H9 (cell line): ENCODE results near the gene IMPA2. TPM values are rescaled to one million over a fixed set of nuclear protein-coding genes. Genes with fewer than 3 reads are reported as not detected.
A peak's percentile ranks its signal among the peaks of the same experiment; 100 is the strongest.
"Not testable (repeated sequence)": the region's sequence is repeated elsewhere in the genome, so short reads cannot be mapped to it uniquely, and the experiment has no call there.

ENCODE experiments used
- DNase-seq: peaks from one replicate; pipeline ENCODE4 v3.0.0-alpha.2; 2017
- H2AFZ ChIP-seq: one replicate; pipeline ENCODE4 v1.6.1; 2013; ENCODE audit warnings: mild to moderate bottlenecking, low read length, control low read depth, moderate library complexity
- H2AK5ac ChIP-seq: 2 replicates; pipeline ENCODE4 v1.6.1; 2013; ENCODE audit warnings: low read length, control low read depth, mixed read lengths; ENCODE audit not compliant: insufficient read length
- H2BK120ac ChIP-seq: one replicate; pipeline ENCODE4 v1.6.1; 2013; ENCODE audit warnings: low read depth, mild to moderate bottlenecking, low read length, control low read depth, inconsistent platforms; ENCODE audit not compliant: poor library complexity, severe bottlenecking
- H2BK12ac ChIP-seq: 2 replicates; pipeline ENCODE4 v1.6.1; 2013; ENCODE audit warnings: low read length, control low read depth, mixed read lengths, low read depth; ENCODE audit not compliant: insufficient read length
- H2BK15ac ChIP-seq: 2 replicates; pipeline ENCODE4 v1.6.1; 2013; ENCODE audit warnings: low read depth, low read length, control low read depth
- H2BK20ac ChIP-seq: one replicate; pipeline ENCODE4 v1.6.1; 2013; ENCODE audit warnings: low read depth, mild to moderate bottlenecking, low read length, control low read depth, inconsistent platforms; ENCODE audit not compliant: poor library complexity, severe bottlenecking
- H2BK5ac ChIP-seq: 2 replicates; pipeline ENCODE4 v1.6.1; 2013; ENCODE audit warnings: low read length, control low read depth, mixed read lengths; ENCODE audit not compliant: insufficient read length
- H3K14ac ChIP-seq: 2 replicates; pipeline ENCODE4 v1.6.1; 2013; ENCODE audit warnings: low read length, control low read depth; ENCODE audit not compliant: insufficient read depth
- H3K18ac ChIP-seq: 2 replicates; pipeline ENCODE4 v1.6.1; 2013; ENCODE audit warnings: low read depth, mild to moderate bottlenecking, mixed read lengths, low read length, control low read depth; ENCODE audit not compliant: insufficient read length
- H3K23ac ChIP-seq: 2 replicates; pipeline ENCODE4 v1.6.1; 2013; ENCODE audit warnings: low read length, control low read depth, mixed read lengths, low read depth; ENCODE audit not compliant: insufficient read length
- H3K23me2 ChIP-seq: 2 replicates; pipeline ENCODE4 v1.6.1; 2013; ENCODE audit warnings: low read depth, mild to moderate bottlenecking, mixed read lengths, low read length, control low read depth; ENCODE audit not compliant: insufficient read length, poor library complexity, severe bottlenecking
- H3K27ac ChIP-seq: 2 replicates; pipeline ENCODE4 v1.5.1; 2013; ENCODE audit warnings: low read length, control low read depth, mixed read lengths, low read depth; ENCODE audit not compliant: insufficient read length
- H3K27me3 ChIP-seq: 2 replicates; pipeline ENCODE4 v1.6.1; 2013; ENCODE audit warnings: low read length, control low read depth, inconsistent platforms; ENCODE audit not compliant: insufficient read depth
- H3K4ac ChIP-seq: 2 replicates; pipeline ENCODE4 v1.6.1; 2013; ENCODE audit warnings: low read depth, mild to moderate bottlenecking, control low read depth, inconsistent platforms, low read length, moderate library complexity
- H3K4me1 ChIP-seq: 2 replicates; pipeline ENCODE4 v1.6.1; 2013; ENCODE audit warnings: low read length, control low read depth, inconsistent platforms; ENCODE audit not compliant: insufficient read depth
- H3K4me2 ChIP-seq: 2 replicates; pipeline ENCODE4 v1.6.1; 2013; ENCODE audit warnings: low read length, control low read depth, mixed read lengths; ENCODE audit not compliant: insufficient read length, insufficient read depth
- H3K56ac ChIP-seq: 2 replicates; pipeline ENCODE4 v1.6.1; 2013; ENCODE audit warnings: low read depth, mild to moderate bottlenecking, mixed read lengths, low read length, control low read depth; ENCODE audit not compliant: insufficient read length
- H3K79me1 ChIP-seq: 2 replicates; pipeline ENCODE4 v1.6.1; 2013; ENCODE audit warnings: low read depth, mild to moderate bottlenecking, moderate library complexity, low read length, control low read depth, inconsistent platforms; ENCODE audit not compliant: insufficient read depth, poor library complexity, severe bottlenecking
- H3K79me2 ChIP-seq: 2 replicates; pipeline ENCODE4 v1.6.1; 2013; ENCODE audit warnings: low read length, control low read depth, inconsistent platforms; ENCODE audit not compliant: insufficient read depth
- H3K9ac ChIP-seq: 2 replicates; pipeline ENCODE4 v1.6.1; 2013; ENCODE audit warnings: low read length, control low read depth, mixed read lengths; ENCODE audit not compliant: insufficient read length; ENCODE audit errors: extremely low read depth
- H3K9me3 ChIP-seq: one replicate; pipeline ENCODE4 v1.6.1; 2013; ENCODE audit warnings: low read depth, low read length, inconsistent platforms; ENCODE audit not compliant: control insufficient read depth
- H3T11ph ChIP-seq: one replicate; pipeline ENCODE4 v1.6.1; 2013; ENCODE audit warnings: mild to moderate bottlenecking, low read length, control low read depth, inconsistent platforms
- H4K20me1 ChIP-seq: one replicate; pipeline ENCODE4 v1.6.1; 2013; ENCODE audit not compliant: control insufficient read depth, insufficient read length, insufficient read depth
- H4K5ac ChIP-seq: 2 replicates; pipeline ENCODE4 v1.6.1; 2013; ENCODE audit warnings: low read depth, mild to moderate bottlenecking, mixed read lengths, low read length, control low read depth; ENCODE audit not compliant: insufficient read length
- H4K8ac ChIP-seq: replicated peaks from 2 replicates; pipeline ENCODE4 v1.6.1; 2013; ENCODE audit warnings: low read length, control low read depth, mixed read lengths, low read depth; ENCODE audit not compliant: insufficient read length
- H4K91ac ChIP-seq: 2 replicates; pipeline ENCODE4 v1.6.1; 2013; ENCODE audit warnings: low read depth, mild to moderate bottlenecking, moderate library complexity, mixed read lengths, low read length, control low read depth; ENCODE audit not compliant: insufficient read length
- H3K27ac Mint-ChIP-seq, 3 experiments: 2 replicates in 2 of 3; 3 replicates in 1 of 3; pipeline ENCODE4 v1.8.0; 2020 to 2021; ENCODE audit warnings: mixed read lengths in 3 of 3, mild to moderate bottlenecking in 1 of 3, moderate library complexity in 1 of 3
- H3K27me3 Mint-ChIP-seq: 2 replicates; pipeline ENCODE4 v1.8.0; 2021; ENCODE audit warnings: low read depth, mild to moderate bottlenecking, moderate library complexity, mixed read lengths
- H3K36me3 Mint-ChIP-seq, 3 experiments: 2 replicates in 2 of 3; 3 replicates in 1 of 3; pipeline ENCODE4 v1.8.0; 2020 to 2021; ENCODE audit warnings: low read depth in 3 of 3, mixed read lengths in 3 of 3; ENCODE audit not compliant: insufficient read depth in 1 of 3
- H3K4me1 Mint-ChIP-seq, 2 experiments: 2 replicates each; pipeline ENCODE4 v1.8.0; 2020; ENCODE audit warnings: mixed read lengths in 2 of 2
- H3K4me3 Mint-ChIP-seq, 2 experiments: 2 replicates in 1 of 2; 3 replicates in 1 of 2; pipeline ENCODE4 v1.8.0; 2020 to 2021; ENCODE audit warnings: mild to moderate bottlenecking in 2 of 2, mixed read lengths in 2 of 2, moderate library complexity in 1 of 2
- H3K9me3 Mint-ChIP-seq, 2 experiments: 2 replicates in 1 of 2; 3 replicates in 1 of 2; pipeline ENCODE4 v1.8.0; 2020; ENCODE audit warnings: mild to moderate bottlenecking in 2 of 2, mixed read lengths in 2 of 2, moderate library complexity in 1 of 2
- CTCF ChIP-seq: fragments of 200-600 bp; sonication (generic); conservative IDR thresholded peaks from 3 replicates; pipeline ENCODE4 v1.8.0; 2021; ENCODE audit warnings: antibody characterized with exemption, mild to moderate bottlenecking
- WGBS: extraction: QIAGEN DNeasy Blood & Tissue Kit; methylation state at CpG from one replicate; pipeline ENCODE4 v1.1.7; 2013; ENCODE audit warnings: missing lambda C conversion rate, low lambda C conversion rate, mixed read lengths; ENCODE audit not compliant: insufficient read length; ENCODE audit errors: extremely low coverage; 5-methylcytosine and 5-hydroxymethylcytosine counted together
- total RNA-seq: library from RNA; stranded (reverse); gene quantifications from 2 replicates; pipeline ENCODE4 v1.2.1, GENCODE V29; 2021

The IMPA2 gene
- total RNA-seq, 1 experiment from 2014 or later, result 73.8 TPM

- DNase-seq, result no peak
- no peak overlapping the region for H2BK120ac ChIP-seq
- no peaks in the 10 kb centered on the region for H3K23me2 ChIP-seq
- H3K18ac ChIP-seq, result no peak overlapping the region
- Mint-ChIP-seq H3K36me3 (no peaks in the 10 kb centered on the region), H3K9me3 (no peaks in the 10 kb centered on the region), H3K4me3 (peak overlapping the region; percentile 48 to 64; a peak in 4 of 5 replicates), H3K4me1 (0 out of 4 replicates have a peak, but pooled peaks cover 0 to 2% of the 10 kb centered on the region in 2 experiments), H3K27me3 (peaks cover 24% of the 10 kb centered on the region), H3K27ac (no peak overlapping the region)
- H3K4me2 ChIP-seq, result no peak overlapping the region
- H3K27ac ChIP-seq, result no peak overlapping the region
- WGBS, result no CpG with 5 or more reads among the region's 59 CpGs
- H3K14ac ChIP-seq, result no peak overlapping the region
- no peaks in the 10 kb centered on the region for H3K4me1 ChIP-seq
- no peak overlapping the region for H2AK5ac ChIP-seq
- H3K79me2 ChIP-seq, result no peaks in the 10 kb centered on the region
- H4K91ac ChIP-seq, result no peak overlapping the region
- H3K27me3 ChIP-seq, result no peaks in the 10 kb centered on the region
- H3T11ph ChIP-seq, result no peak overlapping the region
- H3K23ac ChIP-seq, result no peak overlapping the region
- H2AFZ ChIP-seq, result no peak overlapping the region
- H3K9ac ChIP-seq, result no peak overlapping the region
- H3K4ac ChIP-seq, result no peak overlapping the region
- TF ChIP-seq CTCF, result no peak
- H2BK12ac ChIP-seq, result no peak overlapping the region
- no peak overlapping the region for H2BK15ac ChIP-seq
- H2BK20ac ChIP-seq, result no peak overlapping the region
- no peak overlapping the region for H2BK5ac ChIP-seq
- H3K9me3 ChIP-seq, result no peaks in the 10 kb centered on the region
- no peak overlapping the region for H4K5ac ChIP-seq
- H4K20me1 ChIP-seq, result no peaks in the 10 kb centered on the region
- no peak overlapping the region for H3K56ac ChIP-seq
- H3K79me1 ChIP-seq, result no peaks in the 10 kb centered on the region
- no peak overlapping the region for H4K8ac ChIP-seq
Measured at GRCh38 chr18:12076424-12077140, 95.3 kb downstream of the IMPA2 start.

- not testable (repeated sequence) for H3K9me3 Mint-ChIP-seq, H3K4ac ChIP-seq, H3K79me1 ChIP-seq, H3K27ac ChIP-seq, H3T11ph ChIP-seq, H3K23ac ChIP-seq, H3K4me1 Mint-ChIP-seq, H2BK12ac ChIP-seq, H3K4me3 Mint-ChIP-seq, H3K18ac ChIP-seq, H3K36me3 Mint-ChIP-seq, H3K27ac Mint-ChIP-seq, H3K23me2 ChIP-seq, H3K27me3 ChIP-seq, H2BK15ac ChIP-seq, H3K4me2 ChIP-seq, DNase-seq, H4K20me1 ChIP-seq, H2BK120ac ChIP-seq, H4K5ac ChIP-seq, H3K79me2 ChIP-seq, H3K56ac ChIP-seq, H4K91ac ChIP-seq, H2BK5ac ChIP-seq, H2AFZ ChIP-seq, H4K8ac ChIP-seq, H3K9ac ChIP-seq, H3K14ac ChIP-seq, H2AK5ac ChIP-seq, H3K4me1 ChIP-seq, H3K9me3 ChIP-seq, H2BK20ac ChIP-seq
- no CpG with 5 or more reads among the region's 4 CpGs for WGBS
- H3K27me3 Mint-ChIP-seq, result peaks cover 24% of the 10 kb centered on the region
Measured at GRCh38 chr18:12077994-12078393, 96.7 kb downstream of the IMPA2 start.
